CD4-positive, alpha-beta memory T cell (primary cell): ENCODE measurements around the gene SLC22A31. TPM values are rescaled to one million over a fixed set of nuclear protein-coding genes. Genes with fewer than 3 reads are reported as not detected.

Experiments used
- CTCF ChIA-PET: fragments of 350-600 bp; sonication (Branson Sonifier 250); formaldehyde crosslinking; loops from one replicate; lab custom pipeline; 2021; ENCODE audit warnings: inconsistent platforms; ENCODE audit not compliant: partially characterized antibody; lab: Charles Lee
- POLR2A ChIA-PET: fragments of 350-600 bp; sonication (Branson Sonifier 250); formaldehyde crosslinking; loops from one replicate; lab custom pipeline; 2021; ENCODE audit not compliant: partially characterized antibody; lab: Charles Lee
- DNase-seq, 5 donors: peaks; one replicate each; pipeline versions ENCODE4 v3.0.0 to v3.0.0-alpha.2; 2020 to 2022; ENCODE audit warnings: mixed read lengths in 1 of 5
- H3K27ac ChIP-seq: one replicate; pipeline ENCODE4 v1.7.0; 2013; ENCODE audit warnings: low read depth, low read length
- H3K27me3 ChIP-seq: 2 replicates; pipeline ENCODE4 v1.7.0; 2013; ENCODE audit warnings: mild to moderate bottlenecking, low read length, moderate library complexity; ENCODE audit not compliant: insufficient read depth
- H3K36me3 ChIP-seq: 2 replicates; pipeline ENCODE4 v1.7.0; 2013; ENCODE audit warnings: mild to moderate bottlenecking, low read length, moderate library complexity; ENCODE audit not compliant: insufficient read depth
- H3K4me1 ChIP-seq: 2 replicates; pipeline ENCODE4 v1.7.0; 2013; ENCODE audit warnings: mild to moderate bottlenecking, low read length, moderate library complexity; ENCODE audit not compliant: insufficient read depth
- H3K4me3 ChIP-seq, 2 donors: one replicate each; pipeline ENCODE4 v1.7.0; 2013; ENCODE audit warnings: low read length in 2 of 2, mild to moderate bottlenecking in 1 of 2
- H3K9me3 ChIP-seq, 2 donors: one replicate each; pipeline ENCODE4 v1.7.0; 2013; ENCODE audit warnings: low read length in 2 of 2, control low read depth in 1 of 2; ENCODE audit not compliant: control insufficient read depth in 1 of 2
- H3K27ac Mint-ChIP-seq, 7 donors: one replicate each; pipeline ENCODE4 v1.8.0; 2020 to 2021; ENCODE audit warnings: mixed read lengths in 7 of 7, mild to moderate bottlenecking in 6 of 7, inconsistent platforms in 3 of 7, moderate library complexity in 3 of 7
- H3K27me3 Mint-ChIP-seq, 2 donors: one replicate each; pipeline ENCODE4 v1.8.0; 2020 to 2021; ENCODE audit warnings: mixed read lengths in 2 of 2
- H3K36me3 Mint-ChIP-seq, 2 donors: one replicate each; pipeline ENCODE4 v1.8.0; 2020 to 2021; ENCODE audit warnings: mixed read lengths in 2 of 2, inconsistent platforms in 1 of 2, mild to moderate bottlenecking in 1 of 2
- H3K4me1 Mint-ChIP-seq, 4 donors: one replicate each; pipeline ENCODE4 v1.8.0; 2020 to 2021; ENCODE audit warnings: mixed read lengths in 4 of 4, mild to moderate bottlenecking in 1 of 4
- H3K4me3 Mint-ChIP-seq, 8 donors: one replicate each; pipeline ENCODE4 v1.8.0; 2020 to 2021; ENCODE audit warnings: mixed read lengths in 8 of 8, mild to moderate bottlenecking in 7 of 8, moderate library complexity in 6 of 8, inconsistent platforms in 3 of 8
- H3K9me3 Mint-ChIP-seq, 8 donors: one replicate each; pipeline ENCODE4 v1.8.0; 2020 to 2021; ENCODE audit warnings: mixed read lengths in 8 of 8, mild to moderate bottlenecking in 5 of 8, inconsistent platforms in 3 of 8, moderate library complexity in 1 of 8
- intact Hi-C: fragments of 100-400 bp; cut with micrococcal nuclease; formaldehyde crosslinking; loops from one replicate; pipeline ENCODE4 v1.15.1; 2023
- polyA plus RNA-seq, 2 donors: library from polyadenylated mRNA; unstranded; fragments of 300-500 nt; fragmentation: Illumina TruSeq; gene quantifications; one replicate each; pipeline ENCODE4 v1.2.3, GENCODE V29; 2021
- total RNA-seq, 2 experiments: library from RNA; stranded (reverse); gene quantifications; one replicate each; pipeline ENCODE4 v1.2.3, GENCODE V29; 2021

The SLC22A31 gene
- total and polyA plus RNA-seq, 4 experiments from 2014 or later: 0.32 to 0.48 (median 0.44) TPM; not detected in 1

DNA sequence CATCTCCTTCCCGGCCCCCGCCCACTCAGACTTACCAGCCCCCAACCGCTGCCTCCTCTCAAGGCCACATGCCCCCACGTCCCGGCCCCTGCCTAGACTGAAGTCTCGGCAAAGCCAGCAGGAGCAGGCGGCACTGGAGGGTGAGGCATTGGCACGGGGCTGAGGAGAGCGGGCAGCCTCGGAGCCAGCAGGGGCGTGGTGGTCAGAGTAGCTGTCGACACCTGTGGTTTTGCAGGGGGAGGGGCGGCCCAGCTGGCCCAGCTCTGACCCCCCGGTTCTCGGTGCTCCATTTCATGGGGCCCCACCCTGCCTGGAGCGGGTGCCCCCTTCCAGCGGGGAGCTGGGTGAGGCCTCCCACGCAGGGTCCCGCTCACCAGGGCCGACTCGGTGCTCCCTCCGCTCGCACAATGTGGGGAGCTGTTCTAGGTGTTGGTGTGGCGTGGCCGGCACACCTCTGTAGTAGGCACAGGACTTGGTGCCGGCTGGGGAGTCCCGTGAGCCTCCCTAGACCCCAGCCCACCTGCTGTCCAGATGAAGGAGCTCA lies 24.1 kb downstream of the SLC22A31 start:
- Histone ChIP-seq H3K4me1 (no peaks in the 10 kb centered on the region), H3K36me3 (no peaks in the 10 kb centered on the region), H3K27me3 (no peaks in the 10 kb centered on the region), H3K27ac (no peak overlapping the region), H3K9me3 (no peaks in the 10 kb centered on the region), H3K4me3 (no peak overlapping the region)
- no peak overlapping the region for H3K4me3 Mint-ChIP-seq
- ChIA-PET CTCF (no interaction called here), POLR2A (no interaction called here)
- H3K27ac Mint-ChIP-seq: no peak overlapping the region
- no peaks in the 10 kb centered on the region for H3K36me3 Mint-ChIP-seq
- intact Hi-C loops: no loop called here
- H3K4me1 Mint-ChIP-seq: peaks cover 0 to 2% (median 0%) of the 10 kb centered on the region in 4 donors
- no peaks in the 10 kb centered on the region for H3K27me3 Mint-ChIP-seq
- peak in 1 of 5 donors; percentile 21 for DNase-seq
- peaks cover 0 to 1% (median 0%) of the 10 kb centered on the region in 8 donors for H3K9me3 Mint-ChIP-seq

DNA sequence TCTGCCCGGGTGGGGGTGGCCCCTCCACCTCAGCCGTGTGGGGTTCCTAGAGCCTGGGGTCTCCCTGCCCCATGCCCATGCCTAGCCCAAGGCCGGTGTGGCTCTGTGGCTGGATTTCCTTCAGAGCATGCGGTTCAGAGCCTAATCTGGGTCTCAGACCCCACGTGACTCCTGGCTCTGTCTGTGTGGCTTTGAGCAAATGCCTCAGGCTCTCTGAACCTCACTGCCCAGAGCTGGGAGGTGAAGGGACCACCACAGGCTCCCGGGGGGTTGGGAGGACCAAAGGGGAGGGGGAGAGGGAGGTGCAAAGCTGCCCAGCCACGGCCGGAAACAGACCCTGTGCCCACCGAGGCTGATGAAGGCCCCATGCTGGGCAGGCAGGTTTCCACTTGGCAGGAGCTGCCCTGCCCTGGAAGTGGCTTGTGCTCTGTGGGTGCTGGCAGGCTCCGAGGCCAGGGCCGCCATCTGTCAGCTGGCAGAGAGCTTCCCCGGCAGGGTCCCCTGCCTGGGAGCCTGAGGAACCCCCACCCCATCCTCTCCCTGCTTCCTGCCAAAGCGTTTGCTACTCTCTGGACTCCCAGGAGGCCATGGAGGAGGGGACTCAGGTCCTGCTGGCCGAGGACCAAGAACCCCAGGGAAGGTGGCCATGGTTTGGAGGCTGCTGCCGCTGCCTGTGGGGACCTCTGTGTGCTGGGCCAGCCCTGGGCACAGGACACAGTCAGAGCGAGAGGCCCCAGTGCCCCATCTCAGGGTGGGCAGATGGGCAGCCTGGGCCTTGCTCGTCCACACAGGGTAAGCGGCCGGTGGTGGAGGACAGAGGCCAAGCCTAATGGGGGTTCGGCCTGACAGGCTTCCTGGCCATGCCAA lies 24.8 kb downstream of the SLC22A31 start:
- Histone ChIP-seq H3K9me3 (no peaks in the 10 kb centered on the region), H3K4me3 (no peak overlapping the region), H3K4me1 (peaks cover 6% of the 10 kb centered on the region), H3K36me3 (no peaks in the 10 kb centered on the region), H3K27ac (no peak overlapping the region), H3K27me3 (no peaks in the 10 kb centered on the region)
- Mint-ChIP-seq H3K27ac (no peak overlapping the region), H3K4me3 (no peak overlapping the region), H3K9me3 (no peaks in the 10 kb centered on the region), H3K27me3 (peaks cover 0 to 1% of the 10 kb centered on the region in 2 donors), H3K4me1 (peaks cover 4 to 6% (median 5%) of the 10 kb centered on the region in 4 donors), H3K36me3 (no peaks in the 10 kb centered on the region)
- CTCF ChIA-PET: interaction anchor here (0.6 kb wide), 1 partner anchor 32 kb away, joined by 3 read pairs; no protein-coding TSS in a partner anchor
- intact Hi-C loops: no loop called here
- POLR2A ChIA-PET: no interaction called here
- peak in 1 of 5 donors; percentile 28 for DNase-seq

DNA sequence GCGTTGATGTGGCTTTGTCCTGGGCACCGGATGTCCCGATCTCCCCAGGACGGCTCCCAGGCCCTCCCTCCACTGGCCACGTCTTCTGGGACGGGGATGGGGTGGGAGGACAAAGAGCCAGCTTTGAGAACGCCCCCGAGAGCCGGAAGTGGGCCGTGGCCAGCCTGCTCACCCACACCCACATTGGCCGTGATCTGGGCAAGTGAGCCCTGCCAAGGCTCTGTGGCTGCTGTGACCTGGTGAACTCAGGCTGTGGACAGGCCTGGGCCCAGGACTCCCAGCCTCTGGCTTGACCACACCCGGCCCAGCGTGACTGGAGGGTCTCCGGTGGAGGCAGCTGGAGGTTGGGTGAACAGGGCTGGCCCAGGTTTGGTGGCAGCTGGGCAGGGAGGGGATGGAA lies 25.5 kb downstream of the SLC22A31 start:
- Mint-ChIP-seq H3K4me3 (no peak overlapping the region), H3K36me3 (no peaks in the 10 kb centered on the region), H3K4me1 (peaks cover 4 to 8% (median 7%) of the 10 kb centered on the region in 4 donors), H3K27ac (no peak overlapping the region), H3K27me3 (peaks cover 0 to 1% of the 10 kb centered on the region in 2 donors), H3K9me3 (no peaks in the 10 kb centered on the region)
- intact Hi-C loops: no loop called here
- CTCF ChIA-PET: interaction anchor here (0.6 kb wide), 1 partner anchor 32 kb away, joined by 3 read pairs; no protein-coding TSS in a partner anchor
- H3K9me3 ChIP-seq: no peaks in the 10 kb centered on the region
- POLR2A ChIA-PET: interaction anchor here (1.4 kb wide), 1 partner anchor 19 kb away, joined by 5 read pairs; no protein-coding TSS in a partner anchor
- no peaks in the 10 kb centered on the region for H3K36me3 ChIP-seq
- H3K4me1 ChIP-seq: peaks cover 13% of the 10 kb centered on the region
- H3K4me3 ChIP-seq: no peak overlapping the region
- H3K27ac ChIP-seq: no peak overlapping the region
- no peaks in the 10 kb centered on the region for H3K27me3 ChIP-seq
- peak in 1 of 5 donors; percentile 42 for DNase-seq

GRCh38 chr16:89174055-89174827 lies 26.1 kb downstream of the SLC22A31 start:
- no peaks in the 10 kb centered on the region for H3K36me3 Mint-ChIP-seq
- no peak overlapping the region for H3K4me3 ChIP-seq
- peaks cover 4 to 8% (median 7%) of the 10 kb centered on the region in 4 donors for H3K4me1 Mint-ChIP-seq
- no peak overlapping the region for H3K27ac ChIP-seq
- H3K9me3 ChIP-seq: no peaks in the 10 kb centered on the region
- peak in 1 of 5 donors; percentile 31 for DNase-seq
- H3K4me1 ChIP-seq: peaks cover 15% of the 10 kb centered on the region
- H3K9me3 Mint-ChIP-seq: no peaks in the 10 kb centered on the region
- H3K27ac Mint-ChIP-seq: peak overlapping the region in 2 of 7 donors; percentile 22 to 23
- H3K36me3 ChIP-seq: no peaks in the 10 kb centered on the region
- POLR2A ChIA-PET: interaction anchor here (0.5 to 1.4 kb wide), 3 partner anchors 18 to 703 kb away, joined by 3 to 5 read pairs (median 3); no protein-coding TSS in a partner anchor
- peaks cover 0 to 1% of the 10 kb centered on the region in 2 donors for H3K27me3 Mint-ChIP-seq
- CTCF ChIA-PET: interaction anchor here (0.6 kb wide), 1 partner anchor 33 kb away, joined by 3 read pairs; no protein-coding TSS in a partner anchor
- no peak overlapping the region for H3K4me3 Mint-ChIP-seq
- H3K27me3 ChIP-seq: no peaks in the 10 kb centered on the region
- intact Hi-C loops: no loop called here

GRCh38 chr16:89173174-89173921 lies 27.0 kb downstream of the SLC22A31 start:
- Histone ChIP-seq H3K4me1 (peaks cover 15% of the 10 kb centered on the region), H3K9me3 (no peaks in the 10 kb centered on the region), H3K27ac (no peak overlapping the region), H3K27me3 (no peaks in the 10 kb centered on the region), H3K36me3 (no peaks in the 10 kb centered on the region), H3K4me3 (no peak overlapping the region)
- ChIA-PET POLR2A (interaction anchor here (0.6 to 1.4 kb wide), 3 partner anchors 17 to 704 kb away, joined by 3 to 5 read pairs (median 3); partner anchors contain the start of genes GALNS and TRAPPC2L), CTCF (no interaction called here)
- Mint-ChIP-seq H3K4me1 (peaks cover 4 to 8% (median 7%) of the 10 kb centered on the region in 4 donors), H3K36me3 (no peaks in the 10 kb centered on the region), H3K27me3 (peaks cover 0 to 1% of the 10 kb centered on the region in 2 donors), H3K9me3 (no peaks in the 10 kb centered on the region), H3K27ac (peak overlapping the region in 2 of 7 donors; percentile 38 to 59), H3K4me3 (no peak overlapping the region)
- DNase-seq: peak in 1 of 5 donors; percentile 19
- intact Hi-C loops: no loop called here

- H3K27me3 Mint-ChIP-seq: peaks cover 0 to 1% of the 10 kb centered on the region in 2 donors
- H3K36me3 Mint-ChIP-seq: no peaks in the 10 kb centered on the region
- ChIA-PET CTCF (no interaction called here), POLR2A (interaction anchor here (0.5 to 1.0 kb wide), 2 partner anchors 316 to 393 kb away, joined by 3 read pairs; partner anchors contain the start of genes GALNS and TRAPPC2L)
- Histone ChIP-seq H3K9me3 (no peaks in the 10 kb centered on the region), H3K27me3 (no peaks in the 10 kb centered on the region), H3K36me3 (no peaks in the 10 kb centered on the region), H3K4me1 (peaks cover 17% of the 10 kb centered on the region), H3K27ac (no peak overlapping the region), H3K4me3 (no peak overlapping the region)
- H3K4me3 Mint-ChIP-seq: peak overlapping the region in 1 of 8 donors; percentile 43
- intact Hi-C loops: no loop called here
- no peaks in the 10 kb centered on the region for H3K9me3 Mint-ChIP-seq
- DNase-seq: peak in 1 of 5 donors; percentile 33
- peaks cover 4 to 8% (median 7%) of the 10 kb centered on the region in 4 donors for H3K4me1 Mint-ChIP-seq
- peak overlapping the region in 1 of 7 donors; percentile 30 for H3K27ac Mint-ChIP-seq
These were observed 27.7 kb downstream of the SLC22A31 start for GRCh38 chr16:89172528-89173173.
